H1 (cell line): ENCODE measurements around the gene ZNF414. TPM values are rescaled to one million over a fixed set of nuclear protein-coding genes. Genes with fewer than 3 reads are reported as not detected.
A peak's percentile ranks its signal among the peaks of the same experiment; 100 is the strongest.

ENCODE experiments used
- CTCF ChIA-PET: fragments of 300-600 bp; sonication (Branson Sonifier 250); formaldehyde crosslinking; loops from one replicate; lab custom pipeline; 2021; ENCODE audit not compliant: partially characterized antibody; lab: Charles Lee
- POLR2A ChIA-PET: fragments of 300-600 bp; sonication (Branson Sonifier 250); formaldehyde crosslinking; loops from one replicate; lab custom pipeline; 2021; ENCODE audit warnings: inconsistent platforms; ENCODE audit not compliant: partially characterized antibody; lab: Charles Lee
- DNase-seq, 2 experiments: peaks; one replicate each; pipeline versions ENCODE4 v3.0.0 to v3.0.0-alpha.2; 2010 to 2022; ENCODE audit warnings: low spot score in 2 of 2, low read depth in 1 of 2, mixed read lengths in 1 of 2
- FAIRE-seq: peaks from 2 replicates; lab custom pipeline; 2011; peaks lifted over from hg19 to GRCh38; lab: Jason Lieb, UNC
- H2AFZ ChIP-seq: 2 replicates; pipeline ENCODE4 v1.8.1; 2012; ENCODE audit warnings: low read length, inconsistent platforms
- H2AK5ac ChIP-seq: 2 replicates; pipeline ENCODE4 v1.6.1; 2013; ENCODE audit warnings: low read depth, low read length
- H2BK120ac ChIP-seq: replicated peaks from 2 replicates; pipeline ENCODE3; 2013; ENCODE audit warnings: low read depth, low read length, inconsistent platforms
- H2BK12ac ChIP-seq: 2 replicates; pipeline ENCODE4 v1.6.1; 2013; ENCODE audit warnings: low read depth, low read length
- H2BK15ac ChIP-seq: 2 replicates; pipeline ENCODE4 v1.6.1; 2013; ENCODE audit warnings: low read length
- H2BK20ac ChIP-seq: 2 replicates; pipeline ENCODE4 v1.6.1; 2013; ENCODE audit warnings: low read length
- H2BK5ac ChIP-seq: 2 replicates; pipeline ENCODE4 v1.6.1; 2013; ENCODE audit warnings: low read depth, low read length
- H3K14ac ChIP-seq: 2 replicates; pipeline ENCODE4 v1.6.1; 2013; ENCODE audit warnings: inconsistent platforms; ENCODE audit not compliant: insufficient read length
- H3K18ac ChIP-seq: 2 replicates; pipeline ENCODE4 v1.6.1; 2013; ENCODE audit warnings: low read length; ENCODE audit errors: extremely low read depth
- H3K23ac ChIP-seq: 2 replicates; pipeline ENCODE4 v1.6.1; 2013; ENCODE audit warnings: inconsistent platforms; ENCODE audit not compliant: insufficient read length
- H3K23me2 ChIP-seq: 2 replicates; pipeline ENCODE4 v1.6.1; 2013; ENCODE audit warnings: low read depth, low read length
- H3K27ac ChIP-seq: 2 replicates; pipeline ENCODE4 v1.6.1; 2011; ENCODE audit warnings: low read depth, low read length, inconsistent platforms
- H3K27me3 ChIP-seq, 4 experiments: replicated peaks in 1 of 4; 1 replicate in 1 of 4; 2 replicates in 3 of 4; pipeline versions ENCODE4 v1.6.1 to v1.8.1; 2011 to 2013; ENCODE audit warnings: low read length in 3 of 4, mild to moderate bottlenecking in 3 of 4, inconsistent platforms in 2 of 4, mixed read lengths in 2 of 4, moderate library complexity in 1 of 4; ENCODE audit not compliant: control insufficient read depth in 3 of 4, insufficient read depth in 3 of 4; ENCODE audit errors: extremely low read depth in 1 of 4
- H3K36me3 ChIP-seq, 4 experiments: 2 replicates each; pipeline versions ENCODE4 v1.6.1 to v1.8.1; 2011 to 2013; ENCODE audit warnings: mild to moderate bottlenecking in 4 of 4, low read length in 3 of 4, moderate library complexity in 2 of 4, control low read depth in 1 of 4, inconsistent platforms in 1 of 4; ENCODE audit not compliant: insufficient read depth in 4 of 4, control insufficient read depth in 2 of 4
- H3K4ac ChIP-seq: replicated peaks from 2 replicates; pipeline ENCODE3; 2013; ENCODE audit warnings: low read length, low read depth, mixed read lengths, inconsistent platforms; ENCODE audit not compliant: insufficient read length
- H3K4me1 ChIP-seq, 4 experiments: replicated peaks in 1 of 4; 1 replicate in 1 of 4; 2 replicates in 3 of 4; pipeline versions ENCODE4 v1.6.1 to v1.8.1; 2011 to 2013; ENCODE audit warnings: low read length in 3 of 4, inconsistent platforms in 2 of 4, mixed read lengths in 1 of 4; ENCODE audit not compliant: insufficient read depth in 4 of 4, control insufficient read depth in 3 of 4
- H3K4me2 ChIP-seq, 2 experiments: 2 replicates each; pipeline versions ENCODE4 v1.6.1 to v1.8.1; 2011 to 2013; ENCODE audit warnings: low read depth in 2 of 2, low read length in 2 of 2, control low read depth in 1 of 2, inconsistent platforms in 1 of 2, mild to moderate bottlenecking in 1 of 2; ENCODE audit not compliant: insufficient read depth in 1 of 2
- H3K4me3 ChIP-seq, 4 experiments: fragments of 200-600, 300-600 bp in 1 of 4; sonication (generic), shearing (Covaris generic), sonication (Bioruptor Twin) in 1 of 4; 2 replicates each; pipeline versions ENCODE4 v1.5.1 to v1.8.1; 2011 to 2016; ENCODE audit warnings: low read length in 4 of 4, low read depth in 3 of 4, control low read depth in 2 of 4, inconsistent platforms in 2 of 4, mild to moderate bottlenecking in 2 of 4, mixed read lengths in 1 of 4, moderate library complexity in 1 of 4; ENCODE audit not compliant: insufficient read depth in 2 of 4; ENCODE audit errors: extremely low read depth in 1 of 4
- H3K56ac ChIP-seq: replicated peaks from 2 replicates; pipeline ENCODE3; 2013; ENCODE audit warnings: low read depth, mild to moderate bottlenecking, mixed read lengths, low read length, inconsistent platforms; ENCODE audit not compliant: insufficient read length
- H3K79me1 ChIP-seq: 2 replicates; pipeline ENCODE4 v1.6.1; 2013; ENCODE audit warnings: low read depth, low read length, control low read depth
- H3K79me2 ChIP-seq, 2 experiments: 2 replicates each; pipeline versions ENCODE4 v1.6.1 to v1.8.1; 2012 to 2013; ENCODE audit warnings: low read length in 2 of 2, mild to moderate bottlenecking in 2 of 2, inconsistent platforms in 1 of 2; ENCODE audit not compliant: insufficient read depth in 2 of 2, control insufficient read depth in 1 of 2
- H3K9ac ChIP-seq, 4 experiments: replicated peaks in 1 of 4; 1 replicate in 1 of 4; 2 replicates in 3 of 4; pipeline versions ENCODE4 v1.6.1 to v1.8.1; 2011 to 2013; ENCODE audit warnings: low read depth in 3 of 4, low read length in 3 of 4, control low read depth in 2 of 4, mild to moderate bottlenecking in 2 of 4, moderate library complexity in 2 of 4, inconsistent platforms in 1 of 4; ENCODE audit errors: extremely low read depth in 1 of 4
- H3K9me3 ChIP-seq, 2 experiments: 2 replicates each; pipeline versions ENCODE4 v1.6.1 to v1.8.1; 2012 to 2013; ENCODE audit warnings: mild to moderate bottlenecking in 2 of 2, moderate library complexity in 2 of 2, control low read depth in 1 of 2, inconsistent platforms in 1 of 2, low read depth in 1 of 2, low read length in 1 of 2, mixed read lengths in 1 of 2; ENCODE audit not compliant: insufficient read depth in 2 of 2
- H4K20me1 ChIP-seq, 2 experiments: replicated peaks in 1 of 2; 2 replicates each; pipeline versions ENCODE3 to v1.8.1; 2011 to 2013; ENCODE audit warnings: inconsistent platforms in 2 of 2, low read length in 2 of 2, mild to moderate bottlenecking in 1 of 2; ENCODE audit not compliant: insufficient read depth in 2 of 2, control insufficient read depth in 1 of 2
- H4K5ac ChIP-seq: 2 replicates; pipeline ENCODE4 v1.6.1; 2013; ENCODE audit warnings: low read length, low read depth, mixed read lengths, inconsistent platforms; ENCODE audit not compliant: insufficient read length
- H4K8ac ChIP-seq: 2 replicates; pipeline ENCODE4 v1.8.0; 2013; ENCODE audit warnings: mild to moderate bottlenecking, moderate library complexity, low read length, inconsistent platforms; ENCODE audit not compliant: insufficient read depth; ENCODE audit errors: extremely low read depth
- H4K91ac ChIP-seq: replicated peaks from 2 replicates; pipeline ENCODE3; 2013; ENCODE audit warnings: low read length, mixed read lengths, inconsistent platforms; ENCODE audit not compliant: insufficient read length
- POU5F1 ChIP-seq: IDR thresholded peaks from 2 replicates; pipeline ENCODE4 v1.6.1; 2011; ENCODE audit warnings: low read depth, mild to moderate bottlenecking, low read length, moderate library complexity
- WGBS, 2 experiments: shearing (Covaris generic) in 1 of 2; methylation state at CpG; one replicate each; pipeline versions ENCODE4 v1.1.6 to v1.1.7; 2013 to 2015; ENCODE audit warnings: low lambda C conversion rate in 2 of 2, mixed read lengths in 2 of 2, inconsistent platforms in 1 of 2, low coverage in 1 of 2, missing lambda C conversion rate in 1 of 2; ENCODE audit not compliant: insufficient replicate concordance in 2 of 2, insufficient coverage in 1 of 2, insufficient read length in 1 of 2; ENCODE audit errors: extremely low coverage in 1 of 2, missing lambda C conversion rate in 1 of 2; 5-methylcytosine and 5-hydroxymethylcytosine counted together
- polyA plus RNA-seq, 7 experiments: library from polyadenylated mRNA; depleted of rRNA in 3 of 7; stranded (reverse) in 5 of 7; unstranded in 2 of 7; fragments of >200 nt in 5 of 7; fragments of 200-250 nt in 2 of 7; gene quantifications; 1 replicate in 5 of 7; 2 replicates in 1 of 7; 4 replicates in 1 of 7; pipeline versions ENCODE4 v1.2.1 to v1.2.3, GENCODE V29; 2011 to 2013; ENCODE audit warnings: missing spikeins in 2 of 7, mixed read lengths in 2 of 7
- total RNA-seq: library from RNA; stranded (reverse); fragmentation: NEBNext Ultra II Directional; extraction: Animal tissue kit (Norgen Biotek cat#: 25700); gene quantifications from 2 replicates; pipeline ENCODE4 v1.2.1, GENCODE V29; 2021

The ZNF414 gene
- total and polyA plus RNA-seq, 2 of the 8 experiments (the other 6 are each of a cell fraction or from before 2014, with no cell fraction given) = 9.7 to 26.8 TPM

DNA sequence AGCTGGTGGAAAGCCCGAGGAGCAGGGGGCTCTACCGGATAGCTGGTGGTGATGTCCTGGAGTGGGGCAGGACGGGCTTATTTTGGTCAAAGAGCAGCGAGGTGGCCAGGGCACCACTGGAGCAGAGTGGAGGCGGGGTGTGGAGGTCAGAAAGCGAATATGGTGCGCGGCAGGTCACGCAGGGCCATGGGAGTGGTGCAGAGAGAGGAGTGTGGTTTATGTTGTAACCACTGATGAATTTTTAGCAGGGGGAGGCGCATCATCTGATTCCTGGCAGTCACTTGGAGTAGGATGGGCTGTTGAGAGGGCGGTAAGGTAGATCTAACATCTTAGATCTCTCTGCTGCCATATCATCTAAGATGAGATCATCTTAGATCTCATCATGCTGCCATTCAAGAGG, 1.4 kb upstream of the ZNF414 start:
- H4K5ac ChIP-seq = no peak overlapping the region
- no peak overlapping the region for H3K9ac ChIP-seq
- no peak overlapping the region for H2AFZ ChIP-seq
- H4K8ac ChIP-seq = peak overlapping the region; percentile 78; the same call in 1 of the 2 replicates
- no peak overlapping the region; the same call in 1 of the 2 replicates for H2BK15ac ChIP-seq
- 92% methylated on average over 11 of the region's 11 CpGs; no CpG with 5 or more reads in 1 of the 2 experiments for WGBS, 2 experiments
- ChIA-PET CTCF (interaction anchor here (0.9 to 2.2 kb wide), 11 partner anchors 8 to 118 kb away, joined by 3 to 8 read pairs (median 4); no protein-coding TSS in a partner anchor), POLR2A (interaction anchor here (0.6 to 4.5 kb wide), 6 partner anchors 10 to 1723 kb away, joined by 3 to 73 read pairs (median 3); partner anchors contain the start of gene RAB11B)
- no peaks in the 10 kb centered on the region for H3K79me2 ChIP-seq
- no peak overlapping the region for H2BK12ac ChIP-seq
- DNase-seq (no peak), FAIRE-seq (no peak)
- H3K36me3 ChIP-seq = peaks cover 0 to 9% (median 0%) of the 10 kb centered on the region in 4 experiments; a peak in 2 of 8 replicates
- no peak overlapping the region for H3K14ac ChIP-seq
- 0 out of 2 replicates have a peak, but pooled peaks cover 1% of the 10 kb centered on the region for H3K79me1 ChIP-seq
- no peak overlapping the region for H3K18ac ChIP-seq
- no peak for TF ChIP-seq POU5F1
- H3K4me3 ChIP-seq = no peak overlapping the region
- no peak overlapping the region for H2BK5ac ChIP-seq
- H2AK5ac ChIP-seq = no peak overlapping the region; the same call in 1 of the 2 replicates
- H3K4ac ChIP-seq = no peak overlapping the region
- H3K56ac ChIP-seq = no peak overlapping the region
- peaks cover 4% of the 10 kb centered on the region; the same call in 1 of the 2 replicates for H3K23me2 ChIP-seq
- peak overlapping the region; percentile 66; the same call in 1 of the 2 replicates for H2BK20ac ChIP-seq
- no peak overlapping the region for H3K23ac ChIP-seq
- no peaks in the 10 kb centered on the region for H3K27me3 ChIP-seq
- H4K20me1 ChIP-seq = no peaks in the 10 kb centered on the region
- no peak overlapping the region for H3K27ac ChIP-seq
- H3K9me3 ChIP-seq = no peaks in the 10 kb centered on the region
- no peak overlapping the region for H2BK120ac ChIP-seq
- H3K4me1 ChIP-seq = peaks cover 0 to 14% (median 8%) of the 10 kb centered on the region in 4 experiments; a peak in 6 of 7 replicates
- no peak overlapping the region for H3K4me2 ChIP-seq
- H4K91ac ChIP-seq = peak overlapping the region; percentile 34
